ENCODE results near the gene CAP2. TPM values are rescaled to one million over a fixed set of nuclear protein-coding genes. Genes with fewer than 3 reads are reported as not detected.

CAP2 gene
- total RNA-seq, 4 donors from 2014 or later = 4.8 to 10.1 (median 7.8) TPM

- TF ChIP-seq EP300 (IDR thresholded peaks at IDR 0.05; ENCODE audit: low read depth) = no peak
- no peak for TF ChIP-seq POLR2AphosphoS5 (IDR thresholded peaks at IDR 0.05)
- TF ChIP-seq CTCF (IDR thresholded peaks at IDR 0.05) = no peak
- TF ChIP-seq POLR2A (IDR thresholded peaks at IDR 0.05) = no peak
- DNase-seq = no peak
- Histone ChIP-seq H3K4me1 (peaks cover 0 to 2% (median 0%) of the 10 kb centered on the region in 4 donors), H3K36me3 (no peaks in the 10 kb centered on the region), H3K27me3 (no peaks in the 10 kb centered on the region), H3K27ac (no peak overlapping the region), H3K4me3 (no peak overlapping the region), H3K9me3 (no peaks in the 10 kb centered on the region)
- in situ Hi-C loops (cut with MboI; ENCODE audit: low pct_ligation_motif_present in 1 of 4, low pct_unique_long_range_greater_than_20kb in 1 of 4, low sequenced_read_pairs in 3 of 4) = no loop called here
- intact Hi-C loops (cut with DNase I; ENCODE audit: low total_unique reads) = no loop called here
- 66 to 76% methylated on average over 3 of the region's 3 CpGs for WGBS, 2 donors (ENCODE audit: low coverage in 1 of 2)
Measured at GRCh38 chr6:17361013-17361412, 32.4 kb upstream of the CAP2 start.

- in situ Hi-C loops (cut with MboI; ENCODE audit: low pct_ligation_motif_present in 1 of 4, low pct_unique_long_range_greater_than_20kb in 1 of 4, low sequenced_read_pairs in 3 of 4) = no loop called here
- intact Hi-C loops (cut with DNase I; ENCODE audit: low total_unique reads) = no loop called here
- peaks cover 16 to 21% of the 10 kb centered on the region in 2 donors for H3K9me3 ChIP-seq
- H3K27me3 ChIP-seq = no peaks in the 10 kb centered on the region
- no peak overlapping the region for H3K27ac ChIP-seq
- H3K4me3 ChIP-seq = no peak overlapping the region
- no peak for DNase-seq
- H3K4me1 ChIP-seq = peaks cover 0 to 3% (median 0%) of the 10 kb centered on the region in 4 donors
- TF ChIP-seq CTCF (IDR thresholded peaks at IDR 0.05) (no peak), POLR2AphosphoS5 (IDR thresholded peaks at IDR 0.05) (no peak), EP300 (IDR thresholded peaks at IDR 0.05; ENCODE audit: low read depth) (no peak), POLR2A (IDR thresholded peaks at IDR 0.05) (no peak)
- no peaks in the 10 kb centered on the region for H3K36me3 ChIP-seq
Measured at GRCh38 chr6:17365961-17366360, 27.4 kb upstream of the CAP2 start.

GRCh38 chr6:17367868-17368267, 25.5 kb upstream of the CAP2 start:
- Histone ChIP-seq H3K9me3 (peaks cover 16 to 28% of the 10 kb centered on the region in 2 donors), H3K36me3 (no peaks in the 10 kb centered on the region), H3K4me3 (no peak overlapping the region), H3K4me1 (peaks cover 0 to 3% (median 0%) of the 10 kb centered on the region in 4 donors), H3K27ac (no peak overlapping the region), H3K27me3 (no peaks in the 10 kb centered on the region)
- DNase-seq = no peak
- in situ Hi-C loops (cut with MboI; ENCODE audit: low pct_ligation_motif_present in 1 of 4, low pct_unique_long_range_greater_than_20kb in 1 of 4, low sequenced_read_pairs in 3 of 4) (no loop called here), intact Hi-C loops (cut with DNase I; ENCODE audit: low total_unique reads) (no loop called here)
- 97 to 100% methylated on average over 1 of the region's 1 CpG for WGBS, 2 donors (ENCODE audit: low coverage in 1 of 2)
- no peak for TF ChIP-seq POLR2A (IDR thresholded peaks at IDR 0.05)
- no peak for TF ChIP-seq CTCF (IDR thresholded peaks at IDR 0.05)
- TF ChIP-seq POLR2AphosphoS5 (IDR thresholded peaks at IDR 0.05) = no peak
- TF ChIP-seq EP300 (IDR thresholded peaks at IDR 0.05; ENCODE audit: low read depth) = no peak

- Histone ChIP-seq H3K4me3 (no peak overlapping the region), H3K9me3 (no peaks in the 10 kb centered on the region), H3K27me3 (no peaks in the 10 kb centered on the region), H3K4me1 (no peaks in the 10 kb centered on the region), H3K36me3 (no peaks in the 10 kb centered on the region), H3K27ac (no peak overlapping the region)
- intact Hi-C loops (cut with DNase I; ENCODE audit: low total_unique reads) (no loop called here), in situ Hi-C loops (cut with MboI; ENCODE audit: low pct_ligation_motif_present in 1 of 4, low pct_unique_long_range_greater_than_20kb in 1 of 4, low sequenced_read_pairs in 3 of 4) (no loop called here)
- TF ChIP-seq POLR2AphosphoS5 (IDR thresholded peaks at IDR 0.05) = no peak
- no peak for TF ChIP-seq POLR2A (IDR thresholded peaks at IDR 0.05)
- TF ChIP-seq CTCF (IDR thresholded peaks at IDR 0.05) = no peak
- no peak for TF ChIP-seq EP300 (IDR thresholded peaks at IDR 0.05; ENCODE audit: low read depth)
- DNase-seq = no peak
- WGBS, 2 donors (ENCODE audit: low coverage in 1 of 2) = 79% methylated on average over 3 to 7 of the region's 7 CpGs
Measured at GRCh38 chr6:17381424-17382147, 11.8 kb upstream of the CAP2 start.

Data from transverse colon (tissue), 4 donors.